Ishikawa (cell line): ENCODE data around the gene TMEM92.

Experiments
- CREB1 ChIP-seq: IDR thresholded peaks from 2 replicates; pipeline ENCODE4 v1.6.1; 2012; ENCODE audit warnings: low read depth
- FOXM1 ChIP-seq: IDR thresholded peaks from 2 replicates; pipeline ENCODE4 v1.6.1; 2012; ENCODE audit warnings: low read depth, borderline replicate concordance
- MAX ChIP-seq: IDR thresholded peaks from 2 replicates; pipeline ENCODE4 v1.6.1; 2012
- REST ChIP-seq: IDR thresholded peaks from 2 replicates; pipeline ENCODE4 v1.6.1; 2012; ENCODE audit warnings: low read depth, mild to moderate bottlenecking
- TAF1 ChIP-seq: IDR thresholded peaks from 2 replicates; pipeline ENCODE4 v1.6.1; 2012; ENCODE audit warnings: low read depth, mild to moderate bottlenecking
- USF1 ChIP-seq: IDR thresholded peaks from 2 replicates; pipeline ENCODE4 v1.6.1; 2012
- ZBTB7A ChIP-seq: IDR thresholded peaks from 2 replicates; pipeline ENCODE4 v1.6.1; 2012; ENCODE audit warnings: low read depth

- no peak for TF ChIP-seq REST
- TF ChIP-seq CREB1, result no peak
- no peak for TF ChIP-seq FOXM1
- no peak for TF ChIP-seq MAX
- no peak for TF ChIP-seq ZBTB7A
- no peak for TF ChIP-seq USF1
- no peak for TF ChIP-seq TAF1
Observed at GRCh38 chr17:50240851-50241250, 33.4 kb upstream of the TMEM92 start.
